ENCODE data around the gene YTHDF2.

YTHDF2 gene

DNA sequence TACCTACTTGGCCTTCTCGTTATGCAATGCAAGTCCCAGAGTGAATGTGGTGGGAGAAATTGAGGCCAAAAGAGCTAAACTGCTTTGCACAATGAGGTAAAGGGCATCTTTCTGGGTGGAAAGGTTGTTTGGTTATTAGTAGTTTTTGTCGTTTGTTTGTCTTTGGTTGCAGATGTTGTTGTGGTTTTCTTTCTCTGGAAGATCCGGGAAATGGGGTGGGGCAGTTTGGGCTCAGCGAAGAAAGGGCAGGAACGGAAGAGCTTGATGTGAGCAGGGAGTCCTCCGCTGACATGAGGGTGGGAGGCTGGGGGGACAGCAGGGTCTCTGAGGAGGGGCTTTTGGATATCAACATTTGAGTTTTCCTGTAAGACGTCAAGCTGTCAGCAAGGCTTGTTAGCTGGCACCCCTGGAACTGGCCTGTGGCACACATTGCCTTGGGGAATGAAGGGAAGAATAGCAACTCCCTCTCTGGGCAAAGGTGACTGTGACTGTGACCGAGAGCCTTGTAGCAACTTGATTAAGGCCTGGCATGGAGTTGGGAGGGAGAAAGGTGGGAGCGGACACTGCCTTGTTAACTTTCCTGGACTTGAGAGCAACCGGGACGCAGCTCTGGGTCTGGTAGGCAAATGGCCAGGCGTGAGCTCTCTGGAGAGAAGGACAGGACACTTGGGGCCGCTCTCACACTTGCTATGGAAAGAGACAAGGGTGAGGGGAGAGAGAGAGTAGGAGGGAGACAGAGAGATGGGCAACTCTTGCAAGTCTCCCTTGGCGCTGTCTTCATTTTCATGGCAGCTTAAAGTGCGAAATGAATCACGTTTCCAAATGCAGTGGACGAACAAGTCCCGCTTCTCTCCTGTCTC is 59.8 kb downstream of the YTHDF2 start:
- TF ChIP-seq EZH2phosphoT487 (conservative IDR thresholded peaks at IDR 0.05; ENCODE audit: low read length) = no peak
- no peak for TF ChIP-seq CTCF (IDR thresholded peaks at IDR 0.05; ENCODE audit: insufficient read depth, low read length, poor library complexity, severe bottlenecking)
- no peaks in the 10 kb centered on the region for H3K9me2 ChIP-seq (replicated peaks; ENCODE audit: insufficient read depth, low read length)
- H3K36me3 ChIP-seq (ENCODE audit: low read length) = no peaks in the 10 kb centered on the region
- no peaks in the 10 kb centered on the region for H3K27me3 ChIP-seq (ENCODE audit: low read length)
- no peaks in the 10 kb centered on the region for H3F3A ChIP-seq (ENCODE audit: insufficient read depth)
- no peak overlapping the region for H2AFZ ChIP-seq (ENCODE audit: low read depth, low read length, severe bottlenecking)
- H3K27ac ChIP-seq (ENCODE audit: low read depth, low read length) = no peak overlapping the region
- H3K9me3 ChIP-seq (ENCODE audit: insufficient read depth, low read length) = no peaks in the 10 kb centered on the region
- no peaks in the 10 kb centered on the region for H3K79me2 ChIP-seq (ENCODE audit: insufficient read depth, low read length)
- no peak overlapping the region for H3K4me2 ChIP-seq (ENCODE audit: low read depth, low read length, poor library complexity, severe bottlenecking)
- H3K4me3 ChIP-seq (ENCODE audit: insufficient read depth, low read length, poor library complexity, severe bottlenecking) = no peak overlapping the region
- H3K9ac ChIP-seq (ENCODE audit: low read length) = no peak overlapping the region
- no peaks in the 10 kb centered on the region for H4K20me1 ChIP-seq (ENCODE audit: low read depth, low read length)

DNA sequence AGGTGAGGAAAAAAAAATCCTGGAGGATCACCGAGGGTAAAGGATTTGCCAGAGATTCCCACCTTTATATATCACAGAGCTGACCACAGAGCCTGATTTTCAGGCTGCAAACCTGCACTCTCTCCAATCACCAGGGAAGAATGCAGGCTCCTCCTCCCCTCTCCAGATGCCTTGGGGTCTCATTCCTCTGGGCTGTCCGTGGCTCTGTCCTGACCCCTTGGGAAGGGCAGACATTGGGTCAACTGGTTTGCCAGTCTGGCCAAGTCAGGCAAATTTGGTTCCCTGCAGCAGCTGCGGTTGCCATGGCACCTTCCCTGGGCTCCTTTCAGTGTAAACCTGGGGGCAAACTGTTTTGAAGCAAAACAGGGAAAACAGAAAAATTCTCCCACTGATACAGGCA is 63.6 kb downstream of the YTHDF2 start:
- Histone ChIP-seq H3K9me2 (replicated peaks; ENCODE audit: insufficient read depth, low read length) (no peaks in the 10 kb centered on the region), H3K36me3 (ENCODE audit: low read length) (no peaks in the 10 kb centered on the region), H3K9ac (ENCODE audit: low read length) (no peak overlapping the region), H4K20me1 (ENCODE audit: low read depth, low read length) (no peaks in the 10 kb centered on the region), H3F3A (ENCODE audit: insufficient read depth) (no peaks in the 10 kb centered on the region), H2AFZ (ENCODE audit: low read depth, low read length, severe bottlenecking) (no peak overlapping the region), H3K27me3 (ENCODE audit: low read length) (no peaks in the 10 kb centered on the region), H3K79me2 (ENCODE audit: insufficient read depth, low read length) (no peaks in the 10 kb centered on the region), H3K4me2 (ENCODE audit: low read depth, low read length, poor library complexity, severe bottlenecking) (no peak overlapping the region), H3K9me3 (ENCODE audit: insufficient read depth, low read length) (no peaks in the 10 kb centered on the region), H3K4me3 (ENCODE audit: insufficient read depth, low read length, poor library complexity, severe bottlenecking) (no peak overlapping the region), H3K27ac (ENCODE audit: low read depth, low read length) (no peak overlapping the region)
- TF ChIP-seq EZH2phosphoT487 (conservative IDR thresholded peaks at IDR 0.05; ENCODE audit: low read length) = no peak
- TF ChIP-seq CTCF (IDR thresholded peaks at IDR 0.05; ENCODE audit: insufficient read depth, low read length, poor library complexity, severe bottlenecking) = no peak

GRCh38 chr1:28801461-28801860 is 64.7 kb downstream of the YTHDF2 start:
- Histone ChIP-seq H4K20me1 (ENCODE audit: low read depth, low read length) (no peaks in the 10 kb centered on the region), H3K27ac (ENCODE audit: low read depth, low read length) (no peak overlapping the region), H3K27me3 (ENCODE audit: low read length) (no peaks in the 10 kb centered on the region), H3K9ac (ENCODE audit: low read length) (no peak overlapping the region), H3K4me2 (ENCODE audit: low read depth, low read length, poor library complexity, severe bottlenecking) (no peak overlapping the region), H3K4me3 (ENCODE audit: insufficient read depth, low read length, poor library complexity, severe bottlenecking) (no peak overlapping the region), H3K9me3 (ENCODE audit: insufficient read depth, low read length) (no peaks in the 10 kb centered on the region), H3F3A (ENCODE audit: insufficient read depth) (no peaks in the 10 kb centered on the region), H3K79me2 (ENCODE audit: insufficient read depth, low read length) (no peaks in the 10 kb centered on the region), H3K9me2 (replicated peaks; ENCODE audit: insufficient read depth, low read length) (no peaks in the 10 kb centered on the region), H3K36me3 (ENCODE audit: low read length) (no peaks in the 10 kb centered on the region), H2AFZ (ENCODE audit: low read depth, low read length, severe bottlenecking) (no peak overlapping the region)
- TF ChIP-seq CTCF (IDR thresholded peaks at IDR 0.05; ENCODE audit: insufficient read depth, low read length, poor library complexity, severe bottlenecking) (no peak), EZH2phosphoT487 (conservative IDR thresholded peaks at IDR 0.05; ENCODE audit: low read length) (no peak)

Data from SU-DHL-6 (cell line).